IMR-90 (cell line): ENCODE results near the gene SEL1L. TPM values are rescaled to one million over a fixed set of nuclear protein-coding genes. Genes with fewer than 3 reads are reported as not detected.
A peak's percentile ranks its signal among the peaks of the same experiment; 100 is the strongest.

Experiments used
- ATAC-seq: fragments of 200-7000 bp; cut with Tn5 transposase; 2 replicates; pipeline ENCODE4 v1.9.1; 2020; ENCODE audit warnings: low read depth, mild to moderate bottlenecking, moderate library complexity
- BruUV-seq: library from RNA; stranded (reverse); fragments of 400-500 nt; replicated peaks from 2 replicates; lab custom pipeline; 2021; lab: Mats Ljungman, UMichigan
- CTCF ChIA-PET: fragments of 300-600 bp; formaldehyde crosslinking; extraction: SDS; loops from one replicate; lab custom pipeline; 2021; ENCODE audit warnings: antibody characterized with exemption; lab: Yijun Ruan, JAX
- POLR2A ChIA-PET: fragments of 300-600 bp; sonication (Branson Sonifier 250); formaldehyde crosslinking; loops from one replicate; lab custom pipeline; 2022; ENCODE audit warnings: antibody characterized with exemption; ENCODE audit not compliant: unreplicated experiment; lab: Charles Lee
- DNase-seq: peaks from one replicate; pipeline ENCODE4 v3.0.0; 2013
- H2AFZ ChIP-seq: replicated peaks from 2 replicates; pipeline ENCODE3; 2013; ENCODE audit warnings: low read length, mild to moderate bottlenecking; ENCODE audit not compliant: poor library complexity
- H2AK5ac ChIP-seq: 2 replicates; pipeline ENCODE4 v1.6.1; 2013; ENCODE audit warnings: low read depth, low read length, inconsistent platforms
- H2AK9ac ChIP-seq: replicated peaks from 2 replicates; pipeline ENCODE3; 2013; ENCODE audit warnings: mild to moderate bottlenecking, low read depth, low read length, moderate library complexity; ENCODE audit not compliant: poor library complexity
- H2BK120ac ChIP-seq: 2 replicates; pipeline ENCODE4 v1.6.1; 2013; ENCODE audit warnings: low read depth, low read length, inconsistent platforms
- H2BK15ac ChIP-seq: 3 replicates; pipeline ENCODE4 v1.6.1; 2013; ENCODE audit warnings: low read depth, low read length, inconsistent platforms
- H2BK20ac ChIP-seq: 2 replicates; pipeline ENCODE4 v1.6.1; 2013; ENCODE audit warnings: low read depth, mild to moderate bottlenecking, inconsistent platforms, low read length, moderate library complexity
- H2BK5ac ChIP-seq: 2 replicates; pipeline ENCODE4 v1.6.1; 2013; ENCODE audit warnings: mild to moderate bottlenecking, low read depth, low read length, inconsistent platforms; ENCODE audit not compliant: poor library complexity, severe bottlenecking
- H3K14ac ChIP-seq: replicated peaks from 2 replicates; pipeline ENCODE4 v1.6.1; 2013; ENCODE audit warnings: low read depth, low read length, inconsistent platforms
- H3K18ac ChIP-seq: 2 replicates; pipeline ENCODE4 v1.6.1; 2013; ENCODE audit warnings: low read depth, low read length, control low read depth
- H3K23ac ChIP-seq: 2 replicates; pipeline ENCODE4 v1.6.1; 2013; ENCODE audit warnings: low read depth, low read length, inconsistent platforms
- H3K27ac ChIP-seq: 2 replicates; pipeline ENCODE4 v1.5.1; 2013; ENCODE audit warnings: mild to moderate bottlenecking, control low read depth, low read length; ENCODE audit not compliant: insufficient read depth
- H3K27me3 ChIP-seq: 2 replicates; pipeline ENCODE4 v1.6.1; 2013; ENCODE audit warnings: low read length; ENCODE audit not compliant: control insufficient read depth, insufficient read depth
- H3K36me3 ChIP-seq: 2 replicates; pipeline ENCODE4 v1.6.1; 2013; ENCODE audit warnings: low read length, mixed read lengths; ENCODE audit not compliant: control insufficient read depth, insufficient read depth
- H3K4ac ChIP-seq: 2 replicates; pipeline ENCODE4 v1.6.1; 2013; ENCODE audit warnings: low read depth, low read length, inconsistent platforms
- H3K4me1 ChIP-seq: 2 replicates; pipeline ENCODE4 v1.6.1; 2013; ENCODE audit warnings: low read length, mixed read lengths; ENCODE audit not compliant: control insufficient read depth, insufficient read depth
- H3K4me2 ChIP-seq: 2 replicates; pipeline ENCODE4 v1.6.1; 2013; ENCODE audit warnings: low read depth, mild to moderate bottlenecking, control low read depth, low read length, moderate library complexity
- H3K4me3 ChIP-seq: 2 replicates; pipeline ENCODE4 v1.5.1; 2013; ENCODE audit warnings: low read depth, mild to moderate bottlenecking, control low read depth, low read length, moderate library complexity; ENCODE audit not compliant: insufficient read depth
- H3K56ac ChIP-seq: 2 replicates; pipeline ENCODE4 v1.6.1; 2013; ENCODE audit warnings: low read length, inconsistent platforms; ENCODE audit not compliant: insufficient read depth; ENCODE audit errors: extremely low read depth
- H3K79me1 ChIP-seq, 2 experiments: 2 replicates each; pipeline ENCODE4 v1.6.1; 2013; ENCODE audit warnings: low read length in 2 of 2, inconsistent platforms in 1 of 2, low read depth in 1 of 2
- H3K9ac ChIP-seq: 2 replicates; pipeline ENCODE4 v1.6.1; 2013; ENCODE audit warnings: low read depth, low read length, control low read depth
- H3K9me1 ChIP-seq: 2 replicates; pipeline ENCODE4 v1.6.1; 2013; ENCODE audit warnings: low read length, inconsistent platforms; ENCODE audit not compliant: insufficient read depth
- H3K9me3 ChIP-seq: 2 replicates; pipeline ENCODE4 v1.6.1; 2013; ENCODE audit warnings: low read length; ENCODE audit not compliant: control insufficient read depth, insufficient read depth
- H4K20me1 ChIP-seq: 2 replicates; pipeline ENCODE4 v1.6.1; 2013; ENCODE audit warnings: low read length, inconsistent platforms; ENCODE audit not compliant: insufficient read depth
- H4K5ac ChIP-seq: 2 replicates; pipeline ENCODE4 v1.6.1; 2013; ENCODE audit warnings: mild to moderate bottlenecking, low read depth, low read length, control low read depth
- H4K8ac ChIP-seq, 2 experiments: 2 replicates each; pipeline ENCODE4 v1.6.1; 2013; ENCODE audit warnings: low read depth in 2 of 2, low read length in 2 of 2, control low read depth in 1 of 2, inconsistent platforms in 1 of 2
- H4K91ac ChIP-seq: 2 replicates; pipeline ENCODE4 v1.6.1; 2013; ENCODE audit warnings: low read depth, low read length, inconsistent platforms; ENCODE audit not compliant: insufficient read depth
- BHLHE40 ChIP-seq: fragments of 150-350 bp; IDR thresholded peaks from 2 replicates; pipeline ENCODE4 v1.6.1; 2016; ENCODE audit warnings: mild to moderate bottlenecking, low read depth, low read length
- CEBPB ChIP-seq: IDR thresholded peaks from 2 replicates; pipeline ENCODE4 v1.6.1; 2012; ENCODE audit warnings: low read depth, low read length, improper control_type of control experiment
- FOS ChIP-seq: fragments of 150-350 bp; IDR thresholded peaks from 2 replicates; pipeline ENCODE4 v1.6.1; 2016; ENCODE audit warnings: low read depth, low read length
- MAZ ChIP-seq: IDR thresholded peaks from 2 replicates; pipeline ENCODE4 v1.6.1; 2012; ENCODE audit warnings: low read depth, mild to moderate bottlenecking, low read length, improper control_type of control experiment, moderate library complexity, borderline replicate concordance
- MXI1 ChIP-seq: IDR thresholded peaks from 2 replicates; pipeline ENCODE4 v1.6.1; 2012; ENCODE audit warnings: low read depth, mild to moderate bottlenecking, low read length, moderate library complexity, borderline replicate concordance
- POLR2A ChIP-seq: IDR thresholded peaks from 2 replicates; pipeline ENCODE4 v1.6.1; 2012; ENCODE audit warnings: mild to moderate bottlenecking, low read depth, low read length
- RAD21 ChIP-seq: IDR thresholded peaks from 2 replicates; pipeline ENCODE4 v1.6.1; 2012; ENCODE audit warnings: low read length, improper control_type of control experiment
- RCOR1 ChIP-seq: IDR thresholded peaks from 2 replicates; pipeline ENCODE4 v1.6.1; 2012; ENCODE audit warnings: mild to moderate bottlenecking, low read length, improper control_type of control experiment; ENCODE audit not compliant: insufficient replicate concordance
- RFX5 ChIP-seq: IDR thresholded peaks from 2 replicates; pipeline ENCODE4 v1.8.0; 2012; ENCODE audit warnings: low read depth, mild to moderate bottlenecking, low read length, moderate library complexity
- SMC3 ChIP-seq: fragments of 150-350 bp; IDR thresholded peaks from 2 replicates; pipeline ENCODE4 v1.6.1; 2016; ENCODE audit warnings: low read depth, mild to moderate bottlenecking, antibody characterized with exemption, low read length, moderate library complexity
- WGBS, 2 experiments: methylation state at CpG; one replicate each; pipeline versions ENCODE4 v1.1.5 to v1.1.7; 2013; ENCODE audit warnings: missing lambda C conversion rate in 2 of 2; ENCODE audit not compliant: insufficient read length in 1 of 2; ENCODE audit errors: extremely low coverage in 2 of 2; 5-methylcytosine and 5-hydroxymethylcytosine counted together
- dilution Hi-C: fragments of 300-500 bp; cut with HindIII; formaldehyde crosslinking; loops from one replicate; pipeline ENCODE4 v1.14.3; 2018; ENCODE audit warnings: low sequenced_read_pairs; ENCODE audit not compliant: unreplicated experiment
- in situ Hi-C: fragments of 300-500 bp; cut with MboI; formaldehyde crosslinking; loops from 3 replicates; pipeline ENCODE4 v1.14.3; 2019; ENCODE audit warnings: low sequenced_read_pairs, inconsistent platforms, mixed read lengths
- intact Hi-C: fragments of 100-400 bp; cut with micrococcal nuclease; formaldehyde crosslinking; loops from 2 replicates; pipeline ENCODE4 v1.10.0; 2022
- polyA plus RNA-seq, 3 experiments: library from polyadenylated mRNA; depleted of rRNA; stranded (reverse); fragments of >200 nt; gene quantifications; 2 replicates each; pipeline ENCODE4 v1.2.3, GENCODE V29; 2012; ENCODE audit warnings: low replicate concordance in 1 of 3
- total RNA-seq: library from RNA; depleted of rRNA; stranded (reverse); fragments of >200 nt; gene quantifications from 2 replicates; pipeline ENCODE4 v1.2.3, GENCODE V29; 2012
- TF ChIP-seq, protein P1 (sequence below): conservative IDR thresholded peaks from 2 replicates; pipeline ENCODE4 v1.5.1; 2012; ENCODE audit warnings: mild to moderate bottlenecking, low read depth, low read length, improper control_type of control experiment
- TF ChIP-seq, protein P2 (sequence below): fragments of 150-350 bp; IDR thresholded peaks from 2 replicates; pipeline ENCODE4 v1.6.1; 2017; ENCODE audit warnings: mild to moderate bottlenecking, antibody characterized with exemption, low read length, low read depth
- TF ChIP-seq, protein P3 (sequence below): fragments of 150-350 bp; IDR thresholded peaks from 2 replicates; pipeline ENCODE4 v1.6.1; 2016; ENCODE audit warnings: low read depth, mild to moderate bottlenecking, low read length, moderate library complexity, borderline replicate concordance

SEL1L gene
- total and polyA plus RNA-seq, 2 of the 4 experiments (the other 2 are of a cell fraction): 21.0 to 62.4 TPM

DNA sequence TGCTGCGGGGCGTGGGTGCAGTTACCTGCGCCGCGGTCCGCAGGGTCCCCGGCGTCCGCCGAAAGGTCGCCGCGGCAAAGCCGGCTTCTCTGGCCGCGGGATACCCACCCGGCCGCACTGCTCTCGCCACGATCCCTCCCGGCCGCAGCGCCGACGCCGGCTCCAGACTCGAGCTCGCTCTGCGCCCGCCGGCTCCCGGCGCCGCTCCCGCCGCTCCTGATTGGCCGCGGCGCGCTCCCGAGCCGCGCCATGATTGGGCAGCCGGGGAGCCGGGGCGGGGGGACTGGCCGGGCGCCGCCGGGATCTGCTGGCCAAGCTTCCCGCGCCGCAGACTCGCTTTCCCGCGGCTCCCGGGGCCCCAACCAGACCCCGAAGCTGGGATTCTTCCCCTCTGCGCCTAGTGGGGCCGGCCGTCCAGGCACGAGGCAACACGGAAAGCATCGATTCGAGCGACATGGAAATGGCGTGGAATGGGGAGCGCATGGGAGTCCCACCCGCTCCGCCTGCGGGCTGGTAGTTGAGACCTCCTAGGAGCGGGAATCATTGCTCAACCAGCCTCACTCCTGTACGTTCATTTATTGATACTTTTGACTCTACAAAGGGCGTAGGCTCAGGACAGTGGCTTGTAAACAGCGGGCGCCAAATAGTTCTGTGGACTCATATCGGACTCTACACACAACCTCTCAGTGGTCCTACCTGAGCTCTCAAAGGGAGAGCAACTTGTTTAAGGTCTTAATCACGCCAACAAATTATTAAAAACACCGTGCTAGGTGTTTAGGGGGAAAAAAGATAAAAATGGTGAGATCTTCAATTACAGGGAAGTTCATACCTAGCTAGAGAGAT lies 97.1 kb downstream of the SEL1L start:
- intact Hi-C loops: no loop called here
- in situ Hi-C loops: no loop called here

More for the DNA sequence above, 97.1 kb downstream of the SEL1L start:
- dilution Hi-C loops: no loop called here
- Histone ChIP-seq H2AK5ac (no peak overlapping the region), H3K27ac (no peak overlapping the region), H4K5ac (no peak overlapping the region), H3K36me3 (no peaks in the 10 kb centered on the region), H4K8ac (no peak overlapping the region), H4K20me1 (no peaks in the 10 kb centered on the region), H2BK20ac (no peak overlapping the region), H3K9me1 (no peaks in the 10 kb centered on the region), H3K4me1 (no peaks in the 10 kb centered on the region; the same call in 1 of the 2 replicates), H4K91ac (no peak overlapping the region), H3K23ac (no peak overlapping the region), H2BK5ac (no peak overlapping the region), H3K4me3 (peak overlapping the region; percentile 43), H3K18ac (no peak overlapping the region), H3K9me3 (no peaks in the 10 kb centered on the region), H3K9ac (no peak overlapping the region), H3K4me2 (peak overlapping the region; percentile 90), H2AK9ac (no peak overlapping the region), H3K4ac (no peak overlapping the region), H2AFZ (peak overlapping the region; percentile 80), H3K27me3 (peaks cover 49% of the 10 kb centered on the region), H3K14ac (no peak overlapping the region), H2BK15ac (no peak overlapping the region), H2BK120ac (no peak overlapping the region), H3K56ac (no peak overlapping the region), H3K79me1 (no peaks in the 10 kb centered on the region)
- BruUV-seq: no TSS peak
- ChIA-PET CTCF (no interaction called here), POLR2A (no interaction called here)
- peak; percentile 45 for DNase-seq
- peak; percentile 99 for ATAC-seq
- WGBS, 2 experiments: 2% methylated on average over 25 of the region's 79 CpGs; no CpG with 5 or more reads in 1 of the 2 experiments
- TF ChIP-seq BHLHE40: no peak
- TF ChIP-seq, protein P1, sequence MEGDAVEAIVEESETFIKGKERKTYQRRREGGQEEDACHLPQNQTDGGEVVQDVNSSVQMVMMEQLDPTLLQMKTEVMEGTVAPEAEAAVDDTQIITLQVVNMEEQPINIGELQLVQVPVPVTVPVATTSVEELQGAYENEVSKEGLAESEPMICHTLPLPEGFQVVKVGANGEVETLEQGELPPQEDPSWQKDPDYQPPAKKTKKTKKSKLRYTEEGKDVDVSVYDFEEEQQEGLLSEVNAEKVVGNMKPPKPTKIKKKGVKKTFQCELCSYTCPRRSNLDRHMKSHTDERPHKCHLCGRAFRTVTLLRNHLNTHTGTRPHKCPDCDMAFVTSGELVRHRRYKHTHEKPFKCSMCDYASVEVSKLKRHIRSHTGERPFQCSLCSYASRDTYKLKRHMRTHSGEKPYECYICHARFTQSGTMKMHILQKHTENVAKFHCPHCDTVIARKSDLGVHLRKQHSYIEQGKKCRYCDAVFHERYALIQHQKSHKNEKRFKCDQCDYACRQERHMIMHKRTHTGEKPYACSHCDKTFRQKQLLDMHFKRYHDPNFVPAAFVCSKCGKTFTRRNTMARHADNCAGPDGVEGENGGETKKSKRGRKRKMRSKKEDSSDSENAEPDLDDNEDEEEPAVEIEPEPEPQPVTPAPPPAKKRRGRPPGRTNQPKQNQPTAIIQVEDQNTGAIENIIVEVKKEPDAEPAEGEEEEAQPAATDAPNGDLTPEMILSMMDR: no peak
- no peak for TF ChIP-seq FOS
- TF ChIP-seq MXI1: no peak
- TF ChIP-seq, protein P2, sequence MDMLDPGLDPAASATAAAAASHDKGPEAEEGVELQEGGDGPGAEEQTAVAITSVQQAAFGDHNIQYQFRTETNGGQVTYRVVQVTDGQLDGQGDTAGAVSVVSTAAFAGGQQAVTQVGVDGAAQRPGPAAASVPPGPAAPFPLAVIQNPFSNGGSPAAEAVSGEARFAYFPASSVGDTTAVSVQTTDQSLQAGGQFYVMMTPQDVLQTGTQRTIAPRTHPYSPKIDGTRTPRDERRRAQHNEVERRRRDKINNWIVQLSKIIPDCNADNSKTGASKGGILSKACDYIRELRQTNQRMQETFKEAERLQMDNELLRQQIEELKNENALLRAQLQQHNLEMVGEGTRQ: no peak
- TF ChIP-seq CEBPB: no peak
- TF ChIP-seq RAD21: no peak
- TF ChIP-seq RCOR1: no peak
- no peak for TF ChIP-seq POLR2A
- no peak for TF ChIP-seq RFX5
- TF ChIP-seq MAZ: no peak
- TF ChIP-seq SMC3: no peak
- TF ChIP-seq, protein P3, sequence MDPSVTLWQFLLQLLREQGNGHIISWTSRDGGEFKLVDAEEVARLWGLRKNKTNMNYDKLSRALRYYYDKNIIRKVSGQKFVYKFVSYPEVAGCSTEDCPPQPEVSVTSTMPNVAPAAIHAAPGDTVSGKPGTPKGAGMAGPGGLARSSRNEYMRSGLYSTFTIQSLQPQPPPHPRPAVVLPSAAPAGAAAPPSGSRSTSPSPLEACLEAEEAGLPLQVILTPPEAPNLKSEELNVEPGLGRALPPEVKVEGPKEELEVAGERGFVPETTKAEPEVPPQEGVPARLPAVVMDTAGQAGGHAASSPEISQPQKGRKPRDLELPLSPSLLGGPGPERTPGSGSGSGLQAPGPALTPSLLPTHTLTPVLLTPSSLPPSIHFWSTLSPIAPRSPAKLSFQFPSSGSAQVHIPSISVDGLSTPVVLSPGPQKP: no peak
